HG02763 (cell line): ENCODE data around the gene LSR.
"Not testable (repeated sequence)": the region's sequence is repeated elsewhere in the genome, so short reads cannot be mapped to it uniquely, and the experiment has no call there.

Experiments
- ATAC-seq: cut with Tn5 transposase; IDR thresholded peaks from one replicate; pipeline ENCODE4 v1.9.1; 2021; ENCODE audit warnings: mild to moderate bottlenecking, moderate library complexity; ENCODE audit not compliant: unreplicated experiment

Gene LSR

DNA sequence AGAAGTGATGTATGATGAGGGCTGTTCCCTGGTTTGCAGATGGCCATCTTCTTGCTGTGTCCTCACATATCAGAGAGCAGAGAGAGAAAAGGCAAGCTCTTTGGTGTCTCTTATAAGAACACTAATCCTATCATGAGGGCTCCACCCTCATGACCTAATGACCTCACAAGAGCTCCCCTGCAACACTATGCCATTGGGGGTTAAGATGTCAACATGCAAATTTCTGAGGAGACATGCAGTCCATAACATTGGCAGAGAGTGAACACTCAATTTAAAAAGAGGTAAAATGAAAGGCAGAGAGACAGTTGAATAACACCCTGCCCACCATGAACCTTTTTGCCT lies 31.2 kb upstream of the LSR start:
- no peak for ATAC-seq

- ATAC-seq = no peak
These were observed 29.8 kb upstream of the LSR start for GRCh38 chr19:35219008-35219407.

DNA sequence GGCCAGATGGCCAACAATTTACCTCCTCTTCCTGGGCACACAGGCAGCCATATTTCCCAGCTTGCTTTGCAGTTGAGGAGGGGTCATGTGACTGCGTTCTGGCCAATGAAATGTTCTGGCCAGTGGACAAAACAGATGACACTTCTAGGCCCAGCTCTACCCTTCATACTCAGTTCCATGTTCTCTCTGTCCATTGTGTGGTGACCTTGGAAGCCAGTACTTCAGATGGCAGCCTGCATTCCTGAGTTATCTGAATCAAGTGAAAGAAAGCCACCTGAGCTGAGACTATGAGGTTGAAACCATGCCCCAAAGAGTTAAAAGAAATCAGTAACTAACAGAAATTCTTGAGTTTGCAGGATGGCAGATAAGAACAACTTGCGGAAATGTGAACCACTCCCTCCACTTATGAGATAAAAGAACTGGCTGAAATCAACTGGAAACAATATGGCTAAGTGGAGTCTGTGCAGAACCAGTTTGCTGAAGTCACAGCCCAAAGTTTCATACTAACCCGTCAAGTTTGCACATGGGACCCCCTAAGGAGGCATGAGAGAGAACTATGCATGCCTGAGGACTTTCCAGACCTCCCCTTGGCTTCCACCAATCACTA lies 28.4 kb upstream of the LSR start:
- no peak for ATAC-seq

GRCh38 chr19:35220973-35221590 lies 27.7 kb upstream of the LSR start:
- not testable (repeated sequence) for ATAC-seq

GRCh38 chr19:35222373-35223015 lies 26.3 kb upstream of the LSR start:
- ATAC-seq = no peak

DNA sequence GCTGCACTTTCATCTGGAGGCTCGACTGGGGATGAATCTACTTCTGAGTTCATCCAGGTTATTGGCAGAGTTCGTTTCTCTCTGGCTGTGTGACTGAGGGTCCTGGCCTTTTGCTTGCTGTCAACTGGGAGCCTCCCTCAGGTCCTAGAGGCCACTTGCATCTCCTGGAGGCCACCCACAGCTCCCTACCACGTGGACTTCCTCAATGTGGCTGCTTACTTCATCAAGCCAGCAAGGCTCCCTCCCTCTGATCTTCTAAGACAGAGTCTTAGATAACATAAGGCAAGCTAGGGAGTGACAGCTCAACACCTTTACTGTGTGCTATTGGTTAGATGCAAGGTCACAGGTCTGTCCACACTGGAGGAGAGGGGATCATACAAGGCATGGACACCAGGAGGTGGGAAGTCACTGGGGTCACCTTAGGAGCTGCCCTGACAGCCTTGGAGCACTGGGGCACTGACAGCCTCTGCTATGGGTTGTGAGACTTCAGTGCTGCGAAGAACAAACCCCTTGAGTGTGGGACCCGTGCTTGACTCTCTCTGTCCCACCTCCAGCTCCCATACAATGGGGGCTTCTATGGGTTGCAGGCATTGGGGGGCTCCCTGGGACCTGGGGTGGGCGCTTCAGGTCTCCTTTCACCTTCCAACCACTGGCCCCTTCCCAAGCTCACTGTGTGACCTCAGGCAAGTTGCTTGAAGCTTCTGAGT lies 25.6 kb upstream of the LSR start:
- no peak for ATAC-seq

DNA sequence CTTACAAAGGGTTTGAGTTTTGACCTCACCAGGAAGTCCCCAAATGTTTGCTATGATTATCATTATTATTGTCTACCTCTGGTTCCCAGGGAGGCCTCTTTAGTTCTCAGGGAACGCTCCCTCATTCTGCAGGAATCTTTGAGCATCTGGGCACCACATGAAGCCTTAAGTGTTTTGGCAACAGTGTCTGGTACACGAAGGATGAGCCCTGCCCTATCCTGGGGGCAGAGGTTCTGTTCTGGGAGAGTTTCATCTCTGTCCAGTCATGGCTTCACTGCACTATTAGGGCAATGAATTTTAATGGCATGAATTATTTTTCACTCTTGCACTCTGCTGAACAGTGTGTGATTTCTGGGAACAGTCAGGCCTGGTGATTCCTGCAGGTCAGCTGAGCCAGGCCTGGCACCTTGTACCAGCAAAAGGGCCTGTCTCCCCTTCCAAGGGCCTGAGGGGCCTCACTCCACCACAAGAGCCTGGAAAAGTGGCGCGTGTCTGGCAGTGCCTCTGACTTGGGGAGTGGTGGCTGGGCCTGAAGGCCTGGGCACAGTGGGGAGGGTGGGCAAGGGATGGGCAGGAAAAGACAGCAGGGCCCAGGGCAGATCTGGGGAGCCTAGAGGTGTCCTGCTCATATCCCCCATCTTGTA lies 24.8 kb upstream of the LSR start:
- ATAC-seq = no peak

- ATAC-seq = no peak
These were observed 23.9 kb upstream of the LSR start for GRCh38 chr19:35224681-35225571.

DNA sequence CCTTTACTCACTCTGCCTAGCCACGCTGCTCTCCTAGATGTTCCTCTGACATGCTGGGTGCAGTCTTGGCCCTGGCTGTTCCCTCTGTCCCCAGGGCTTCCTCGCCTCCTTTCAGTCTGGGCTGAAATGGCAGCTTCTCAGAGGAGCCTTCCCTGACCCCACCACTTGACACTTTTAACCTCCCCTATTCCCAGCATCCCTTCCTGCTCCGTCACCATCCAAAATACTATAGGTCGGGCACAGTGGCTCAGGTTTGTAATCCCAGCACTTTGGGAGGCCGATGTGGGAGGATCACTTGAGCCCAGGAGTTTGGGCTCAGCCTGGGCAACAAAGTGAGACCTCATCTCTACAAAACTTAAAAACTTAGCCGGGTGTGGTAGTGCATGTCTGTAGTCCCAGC lies 22.9 kb upstream of the LSR start:
- ATAC-seq = no peak

DNA sequence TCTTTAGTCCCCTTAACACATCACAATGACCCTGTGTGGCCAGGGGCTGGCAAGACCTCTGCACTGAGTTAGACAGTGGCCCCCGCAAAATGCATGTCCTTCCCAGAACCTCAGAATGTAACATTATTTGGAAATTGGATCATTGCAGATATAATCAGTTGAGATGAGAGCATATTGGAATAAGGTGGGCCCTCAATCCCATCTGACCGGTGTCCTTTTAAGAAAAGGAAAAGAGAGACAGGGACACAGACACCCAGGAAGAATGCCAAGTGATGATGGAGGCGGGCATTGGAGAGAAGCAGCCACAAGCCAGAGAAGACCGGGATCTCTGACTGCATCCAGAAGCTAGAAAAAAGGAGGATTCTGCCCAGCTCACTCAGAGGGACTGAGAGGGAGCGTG lies 22.1 kb upstream of the LSR start:
- no peak for ATAC-seq

GRCh38 chr19:35228177-35228930 lies 20.4 kb upstream of the LSR start, which contains the start of gene FAM187B:
Gene FAM187B (minus strand): TSS chr19:35228739. CDS start chr19:35228680, 59 bp downstream.
- no peak for ATAC-seq

GRCh38 chr19:35229601-35230000 lies 19.2 kb upstream of the LSR start:
- ATAC-seq = no peak

DNA sequence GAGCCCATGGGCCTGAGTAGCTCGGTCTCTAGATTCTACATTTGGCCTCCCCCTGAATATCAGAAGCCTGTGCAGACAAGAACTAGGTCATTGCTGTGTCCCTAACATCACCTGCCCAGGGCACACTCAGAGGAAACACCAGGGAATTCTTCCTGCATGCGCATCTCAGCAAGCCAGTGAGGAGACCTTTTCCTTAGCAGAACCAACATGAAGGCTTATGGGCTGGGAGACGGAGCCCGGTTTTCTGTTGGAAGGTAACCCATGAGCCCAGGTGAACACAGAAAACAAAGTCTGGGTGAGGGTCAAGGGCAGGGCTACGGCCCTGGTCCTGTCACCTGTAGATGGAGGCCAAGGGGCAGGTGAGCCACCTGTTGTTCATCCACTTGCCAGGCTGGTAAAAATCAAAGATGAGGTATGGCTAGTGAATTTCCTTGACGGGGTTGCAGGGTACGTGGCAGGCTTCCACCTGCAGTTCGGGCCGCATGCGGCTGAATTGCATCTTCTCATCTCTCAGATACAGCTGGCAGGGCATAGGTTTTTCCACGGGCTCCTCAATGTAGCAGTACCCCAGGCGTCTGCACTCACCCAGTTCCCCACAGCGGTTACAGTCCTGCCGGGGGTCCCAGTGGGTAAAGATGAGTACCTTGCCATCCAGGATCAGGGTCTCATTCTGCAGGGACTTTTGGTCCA lies 16.7 kb upstream of the LSR start:
- ATAC-seq = no peak

DNA sequence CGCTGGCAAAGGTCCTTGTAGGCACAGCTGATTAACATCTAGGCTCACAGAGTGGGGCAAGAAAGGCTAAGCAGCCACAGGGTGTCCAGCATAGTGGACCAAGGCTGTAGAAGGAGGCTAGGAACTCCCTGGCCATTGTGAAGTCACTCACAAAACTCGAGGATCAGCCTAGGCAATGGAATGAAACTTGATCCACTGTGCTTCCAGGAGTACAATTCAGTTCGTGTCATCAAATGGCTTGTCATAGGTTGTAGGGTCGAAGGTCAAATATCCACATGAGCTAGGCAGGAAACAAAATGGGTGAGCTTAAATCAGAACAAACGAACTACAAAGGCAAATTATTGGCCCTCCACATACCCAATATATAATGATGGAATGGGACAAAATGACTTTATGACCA lies 15.9 kb upstream of the LSR start:
- no peak for ATAC-seq

DNA sequence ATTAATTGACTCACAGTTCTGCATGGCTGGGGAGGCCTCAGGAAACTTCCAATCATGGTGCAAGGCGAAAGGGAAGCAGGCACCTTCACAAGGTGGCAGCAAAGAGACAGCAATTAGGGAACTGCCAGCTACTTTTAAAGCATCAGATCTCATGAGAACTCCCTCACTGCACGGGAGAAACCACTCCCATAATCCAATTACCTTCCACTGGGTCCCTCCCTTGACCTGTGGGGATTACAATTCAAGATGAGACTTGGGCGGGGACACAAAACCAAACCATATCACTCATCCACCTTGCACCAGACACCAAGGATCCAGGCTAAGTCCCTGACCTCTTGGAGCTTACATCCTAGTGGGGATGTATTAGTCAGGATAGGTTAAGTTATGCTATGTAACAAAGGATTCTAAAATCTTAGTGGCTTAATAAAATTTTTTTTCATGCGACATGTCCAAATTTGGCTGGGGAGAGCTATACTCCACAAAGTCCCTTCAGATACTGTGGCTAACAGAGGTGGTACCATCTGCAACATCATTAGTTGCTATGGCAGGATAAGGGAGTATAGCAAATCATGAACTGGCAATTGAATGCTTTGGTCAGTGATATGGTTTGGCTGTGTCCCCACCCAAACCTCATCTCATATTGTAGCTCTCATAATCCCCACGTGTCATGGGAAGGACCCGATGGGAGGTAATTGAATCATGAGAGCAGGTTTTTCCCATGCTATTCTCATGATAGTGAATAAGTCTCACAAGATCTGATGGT lies 12.0 kb upstream of the LSR start:
- no peak for ATAC-seq

GRCh38 chr19:35239597-35239996 lies 9.2 kb upstream of the LSR start:
- ATAC-seq = not testable (repeated sequence)

GRCh38 chr19:35240327-35240726 lies 8.5 kb upstream of the LSR start:
- ATAC-seq = no peak

GRCh38 chr19:35241417-35241816 lies 7.4 kb upstream of the LSR start:
- ATAC-seq = no peak
